HG03520 (cell line): ENCODE measurements around the gene EIF4G3.
"Not testable (repeated sequence)": the region's sequence is repeated elsewhere in the genome, so short reads cannot be mapped to it uniquely, and the experiment has no call there.

Experiments used
- ATAC-seq: cut with Tn5 transposase; IDR thresholded peaks from one replicate; pipeline ENCODE4 v1.9.1; 2021; ENCODE audit warnings: mild to moderate bottlenecking, moderate library complexity; ENCODE audit not compliant: unreplicated experiment

EIF4G3 gene

DNA sequence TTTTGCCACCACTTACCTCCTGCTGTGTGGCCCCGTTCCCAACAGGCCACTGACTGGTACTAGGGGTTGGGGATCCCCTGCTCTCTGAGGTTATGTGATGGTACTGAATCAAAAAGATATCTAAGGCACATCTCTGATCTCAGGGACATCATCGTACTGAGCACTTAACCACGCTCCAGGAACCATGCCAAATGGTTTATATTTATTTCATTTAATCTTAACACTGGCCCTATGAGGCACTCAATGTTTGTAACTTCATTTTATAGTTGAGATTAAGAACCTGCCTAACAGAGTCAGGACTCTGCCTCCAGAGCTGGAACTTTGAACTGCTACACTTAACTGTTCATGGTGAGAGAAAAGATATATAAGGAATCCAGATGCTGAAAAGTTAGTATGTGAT is 291.6 kb downstream of the EIF4G3 start:
- no peak for ATAC-seq

DNA sequence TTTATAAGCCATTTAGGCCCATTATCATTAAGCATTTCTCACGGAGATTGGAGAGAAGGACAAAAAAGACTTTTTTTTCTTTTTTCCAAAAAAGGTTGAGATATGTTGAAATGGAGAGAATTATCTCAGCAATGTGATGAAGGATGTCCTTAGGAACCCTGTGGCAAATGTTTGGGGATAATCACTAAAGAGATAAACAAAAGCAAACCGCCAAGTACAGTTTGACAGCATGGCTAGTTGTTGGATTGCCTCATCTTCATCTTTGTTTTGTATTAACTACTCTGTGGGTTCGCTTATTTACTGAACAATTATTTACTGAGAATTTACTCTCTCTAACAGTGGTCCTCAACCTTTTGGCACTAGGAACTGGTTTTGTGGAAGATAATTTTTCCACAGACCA is 292.2 kb downstream of the EIF4G3 start:
- no peak for ATAC-seq

DNA sequence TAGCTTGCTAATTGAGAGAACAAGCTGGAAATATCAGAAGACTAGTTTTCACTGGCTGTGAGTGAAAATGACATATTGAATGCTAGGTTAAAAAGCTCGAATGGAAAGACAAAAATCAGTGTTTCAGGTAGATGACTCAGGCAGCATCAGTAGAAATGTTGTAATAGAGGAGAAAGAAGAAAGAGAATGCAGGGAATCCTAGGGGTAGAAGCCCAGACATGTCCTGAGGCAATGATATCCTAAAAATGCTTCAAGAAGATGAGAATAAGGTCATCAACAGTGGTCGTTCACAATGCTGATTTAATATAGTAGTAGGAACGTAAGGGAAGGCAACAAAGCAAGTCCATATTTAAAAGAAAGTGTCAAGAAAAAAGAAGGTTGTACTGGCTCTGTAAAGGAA is 292.9 kb downstream of the EIF4G3 start:
- ATAC-seq: no peak

DNA sequence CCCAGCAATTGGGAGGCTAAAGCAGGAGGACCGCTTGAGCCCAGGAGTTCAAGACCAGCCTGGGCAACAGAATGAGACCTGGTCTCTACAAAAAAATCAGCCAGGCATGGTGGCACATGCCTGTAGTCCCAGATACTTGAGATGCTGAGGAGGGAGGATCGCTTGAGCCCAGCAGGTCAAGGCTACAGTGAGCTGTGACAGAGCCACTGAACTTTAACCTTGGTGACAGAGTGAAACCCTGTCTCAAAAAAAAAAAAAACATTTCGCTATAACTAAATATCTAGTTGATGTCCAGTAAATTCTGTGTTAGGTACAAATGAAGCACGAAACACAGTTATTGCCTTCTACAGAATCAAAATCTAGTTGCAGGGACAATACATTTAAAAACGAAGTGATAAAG is 293.9 kb downstream of the EIF4G3 start:
- ATAC-seq: no peak

DNA sequence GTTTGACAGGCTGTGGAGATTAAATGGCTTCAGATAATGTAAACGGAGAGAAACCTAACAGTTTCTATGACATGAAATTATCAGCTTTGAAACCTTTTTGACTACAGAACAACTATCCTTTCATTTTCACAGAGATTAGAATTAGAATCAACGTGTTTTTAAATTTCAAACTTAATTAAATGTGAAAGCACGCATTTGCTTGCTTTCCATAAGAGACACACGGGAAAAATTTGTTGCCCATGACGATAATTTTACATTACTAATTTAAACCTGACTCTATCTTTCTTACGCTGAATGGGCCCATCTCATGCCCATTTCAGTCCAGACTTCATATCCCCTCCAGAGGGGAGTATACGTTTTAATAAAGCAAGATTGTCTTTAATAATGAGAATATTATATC is 297.9 kb downstream of the EIF4G3 start:
- ATAC-seq: no peak

DNA sequence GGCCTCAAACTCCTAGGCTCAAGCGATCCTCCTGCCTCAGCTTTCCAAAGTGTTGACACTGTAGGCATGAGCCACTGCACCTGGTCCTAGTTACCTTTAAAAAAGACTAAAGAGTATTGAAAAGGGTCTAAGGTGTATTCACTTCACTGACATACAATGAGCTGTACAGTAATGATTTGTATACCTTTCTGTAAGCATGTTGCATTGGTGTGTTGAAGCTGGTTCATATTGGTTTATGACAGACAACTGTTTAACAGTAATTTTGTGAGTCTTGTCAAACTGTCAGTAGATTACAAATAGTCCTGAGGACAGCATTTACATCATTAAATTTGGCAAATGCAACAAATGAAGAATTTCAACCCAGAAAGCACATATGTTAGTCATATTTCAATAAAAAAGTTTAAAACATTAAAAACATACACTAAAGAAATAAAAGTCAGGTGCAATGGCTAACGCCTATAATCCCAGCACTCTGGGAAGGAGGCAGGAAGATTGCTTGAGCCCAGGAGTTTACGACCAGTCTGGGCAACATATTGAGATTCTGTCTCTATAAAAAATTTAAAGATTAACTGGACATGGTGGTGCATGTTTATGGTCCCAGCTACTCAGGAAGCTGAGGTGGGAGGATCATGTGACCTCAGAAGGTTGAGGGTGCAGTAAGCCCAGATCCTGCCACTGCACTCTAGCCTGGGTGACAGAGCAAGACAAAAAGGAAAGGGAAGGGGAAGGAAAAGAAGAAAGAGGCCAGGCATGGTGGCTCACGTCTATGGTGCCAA is 301.3 kb downstream of the EIF4G3 start:
- no peak for ATAC-seq

DNA sequence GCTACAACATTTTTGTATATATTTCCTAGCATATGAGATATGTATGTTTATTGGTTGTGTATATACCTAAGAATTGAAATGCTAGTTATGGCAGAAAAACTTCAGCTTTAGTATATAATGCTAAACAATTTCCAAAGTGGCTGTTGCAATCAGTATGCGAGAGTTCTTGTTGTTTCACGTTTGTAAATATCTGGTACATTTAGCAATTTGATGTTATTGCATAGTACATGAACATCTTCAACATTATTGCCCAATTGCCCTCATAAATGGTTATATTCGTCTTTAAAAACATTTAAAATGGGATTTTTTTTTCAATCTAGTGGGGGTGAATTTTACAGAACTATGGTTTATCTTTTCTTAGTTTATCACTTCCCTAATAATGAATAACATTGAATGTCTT is 303.4 kb downstream of the EIF4G3 start:
- ATAC-seq: no peak

DNA sequence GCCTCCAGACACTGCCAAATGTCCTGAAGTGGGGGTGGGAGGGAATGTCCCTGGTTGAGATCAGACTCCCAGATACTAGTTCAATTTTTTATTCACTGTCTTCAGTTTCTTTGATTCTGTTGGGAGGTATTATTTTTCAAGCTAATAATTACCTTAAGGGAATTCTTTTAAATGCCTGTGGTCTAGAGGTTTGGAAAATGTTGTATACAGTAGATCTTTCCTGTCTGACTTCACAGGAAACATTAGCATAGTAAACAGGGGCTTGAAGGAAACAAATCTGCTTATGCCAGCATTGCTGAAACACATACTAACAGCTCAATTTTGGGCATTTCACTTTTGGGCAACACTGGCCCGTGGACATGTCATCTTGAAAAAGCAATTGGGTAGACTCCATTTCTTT is 305.3 kb downstream of the EIF4G3 start:
- ATAC-seq: no peak

DNA sequence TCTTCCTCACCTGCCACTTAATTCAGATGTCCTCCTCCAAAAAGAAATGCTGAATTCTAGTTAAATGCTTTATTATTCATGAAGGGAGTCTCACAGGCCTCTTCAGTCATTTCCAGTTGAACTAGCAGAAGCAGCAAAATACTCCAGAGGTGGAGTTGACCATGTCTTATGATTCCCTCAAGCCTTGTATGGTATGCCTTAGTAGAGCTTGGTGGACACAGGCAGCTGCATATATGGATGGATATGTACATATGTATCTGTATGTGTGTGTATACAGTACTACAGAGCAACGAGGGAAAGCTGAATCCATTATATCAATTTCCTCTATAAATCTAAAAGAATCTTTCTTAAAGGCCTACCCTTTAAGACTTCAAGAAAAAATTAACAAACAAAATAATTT is 306.0 kb downstream of the EIF4G3 start:
- no peak for ATAC-seq

DNA sequence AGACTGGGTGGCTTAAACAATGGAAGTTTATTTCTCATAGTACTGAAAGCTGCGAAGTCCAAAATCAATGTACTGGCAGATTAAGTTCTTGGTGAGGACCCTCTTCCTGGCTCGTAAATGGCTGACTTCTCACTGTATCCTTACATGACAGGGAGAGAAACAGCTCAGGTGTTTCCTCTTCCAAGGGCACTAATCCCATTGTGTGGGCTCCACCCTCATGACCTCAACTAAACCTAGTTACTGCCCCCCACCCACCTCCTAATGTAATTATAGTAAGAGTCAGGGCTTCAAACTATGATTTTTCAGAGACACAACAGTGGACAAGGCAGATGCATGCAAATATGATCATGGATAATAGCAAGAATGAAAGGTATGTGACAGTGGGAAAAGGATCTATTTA is 308.4 kb downstream of the EIF4G3 start:
- no peak for ATAC-seq

DNA sequence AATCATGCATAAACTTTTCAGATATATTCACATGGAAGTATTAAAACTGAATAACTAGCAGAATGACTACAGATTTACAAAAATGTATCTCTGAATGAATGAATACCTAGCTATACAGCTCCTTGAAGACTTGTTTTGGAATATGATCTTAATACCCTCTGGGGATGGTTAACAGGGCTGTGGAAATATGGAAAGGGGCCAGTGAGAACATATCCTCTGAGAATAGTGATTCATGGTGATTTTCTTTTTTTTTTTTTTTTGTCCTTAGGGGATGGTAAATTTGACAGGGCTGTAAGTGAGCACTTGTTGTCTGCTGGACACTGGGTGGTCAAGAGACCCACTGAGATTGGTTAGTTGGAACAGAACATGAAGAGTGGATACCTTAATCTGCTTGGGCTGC is 308.9 kb downstream of the EIF4G3 start:
- no peak for ATAC-seq

DNA sequence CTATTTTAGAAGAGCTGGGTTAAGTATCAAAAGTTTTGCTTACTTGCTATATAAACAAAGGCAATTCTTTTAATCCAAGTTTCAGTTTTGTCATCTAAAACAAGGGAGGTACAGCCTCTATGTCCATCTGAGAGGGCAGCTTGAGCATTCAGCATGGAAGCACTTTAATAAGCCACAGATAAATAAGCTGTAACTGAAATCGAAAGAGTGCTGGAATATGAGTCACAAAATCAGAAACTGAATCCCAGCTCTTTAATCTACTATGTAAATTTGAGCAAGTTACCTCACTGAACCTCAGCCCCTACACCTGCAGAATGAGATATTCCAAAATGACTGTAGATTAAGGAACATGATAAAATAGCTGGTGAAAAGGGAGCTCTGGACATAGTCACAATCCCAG is 309.6 kb downstream of the EIF4G3 start:
- ATAC-seq: no peak

DNA sequence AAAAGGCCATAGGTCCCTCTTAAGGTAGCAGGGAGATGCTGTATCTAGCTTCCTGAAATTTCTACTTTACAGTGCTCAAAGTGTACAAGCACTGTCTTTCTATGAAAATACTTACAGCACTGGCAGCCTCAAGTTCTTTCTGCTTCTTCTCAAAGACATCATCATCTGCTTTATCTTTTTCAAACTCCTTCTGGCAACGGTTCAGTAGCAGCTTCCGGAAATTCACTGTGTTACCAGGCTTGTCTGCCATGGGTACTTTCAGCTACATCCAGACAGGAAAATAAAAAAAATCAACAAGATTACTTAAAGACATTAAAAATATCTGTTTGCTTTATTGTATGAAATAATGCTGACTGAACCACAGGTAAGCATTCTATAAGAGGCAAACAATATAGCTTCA is 311.7 kb downstream of the EIF4G3 start:
- no peak for ATAC-seq

DNA sequence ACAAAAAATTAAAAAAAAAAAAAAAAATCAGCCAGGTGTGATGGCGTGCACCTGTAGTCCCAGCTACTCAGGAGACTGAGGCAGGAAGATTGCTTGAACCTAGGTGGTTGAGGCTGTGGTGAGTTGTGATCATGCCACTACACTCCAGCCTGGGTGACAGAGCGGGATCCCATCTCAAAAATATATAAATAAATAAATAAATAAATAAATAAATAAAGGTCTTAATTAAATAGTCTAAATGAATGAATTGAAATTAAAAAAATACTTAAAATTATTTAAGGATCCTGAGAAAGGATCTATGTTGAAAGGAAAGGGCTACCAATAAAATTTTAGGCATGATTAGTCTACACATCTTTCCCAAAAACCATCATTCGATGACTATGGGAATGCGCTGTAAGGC is 322.2 kb downstream of the EIF4G3 start:
- no peak for ATAC-seq

DNA sequence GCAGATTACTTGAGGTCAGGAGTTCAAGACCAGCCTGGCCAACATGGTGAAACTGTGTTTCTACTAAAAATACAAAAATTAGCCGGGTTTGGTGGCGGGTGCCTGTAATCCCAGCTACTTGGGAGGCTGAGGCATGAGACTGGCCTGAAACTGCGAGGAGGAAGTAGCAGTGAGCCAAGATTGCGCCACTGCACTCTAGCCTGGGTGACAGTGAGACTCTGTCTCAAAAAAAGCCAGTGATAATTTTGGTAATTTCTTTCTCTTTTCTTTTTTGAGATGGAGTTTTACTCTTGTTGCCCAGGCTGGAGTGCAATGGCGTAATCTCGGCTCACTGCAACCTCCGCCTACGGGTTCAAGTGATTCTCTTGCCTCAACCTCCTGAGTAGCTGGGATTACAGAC is 324.9 kb downstream of the EIF4G3 start:
- not testable (repeated sequence) for ATAC-seq

DNA sequence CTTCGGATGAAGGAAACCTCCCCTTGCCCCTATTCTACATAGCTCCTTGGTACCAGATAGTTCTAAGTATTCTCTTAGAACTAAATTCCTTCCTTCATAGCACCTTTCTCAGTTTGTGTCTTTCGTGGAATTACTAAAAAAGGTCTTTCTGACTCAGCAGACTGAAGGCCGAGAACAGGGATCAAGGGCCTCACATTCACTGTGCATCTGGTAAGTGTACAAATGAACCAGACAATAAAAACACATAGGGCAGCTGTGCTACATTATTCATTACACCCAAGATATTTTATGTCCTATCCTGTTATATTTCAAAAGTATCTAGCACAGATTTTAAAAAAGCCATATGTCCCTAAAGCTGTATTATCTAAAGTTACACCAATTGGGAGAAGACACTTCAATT is 326.7 kb downstream of the EIF4G3 start:
- ATAC-seq: no peak

DNA sequence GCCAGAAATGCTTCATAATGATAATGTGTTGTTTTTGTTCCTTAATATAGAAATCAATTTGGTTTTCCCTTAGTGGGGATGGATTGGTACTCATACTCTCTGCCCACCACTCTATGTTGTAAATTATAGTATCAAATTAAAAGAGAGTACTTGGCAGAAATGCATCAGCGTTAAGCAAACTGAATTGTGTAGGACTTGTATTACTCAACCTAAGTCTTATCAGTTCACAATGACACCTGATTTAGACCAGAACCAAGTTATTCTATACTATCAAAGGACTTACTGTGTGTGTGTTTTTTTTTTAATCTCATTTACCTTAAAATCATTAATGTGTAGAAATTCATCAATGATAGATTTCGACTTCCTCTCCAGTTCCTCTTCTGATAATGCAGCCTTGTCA is 327.6 kb downstream of the EIF4G3 start:
- no peak for ATAC-seq

DNA sequence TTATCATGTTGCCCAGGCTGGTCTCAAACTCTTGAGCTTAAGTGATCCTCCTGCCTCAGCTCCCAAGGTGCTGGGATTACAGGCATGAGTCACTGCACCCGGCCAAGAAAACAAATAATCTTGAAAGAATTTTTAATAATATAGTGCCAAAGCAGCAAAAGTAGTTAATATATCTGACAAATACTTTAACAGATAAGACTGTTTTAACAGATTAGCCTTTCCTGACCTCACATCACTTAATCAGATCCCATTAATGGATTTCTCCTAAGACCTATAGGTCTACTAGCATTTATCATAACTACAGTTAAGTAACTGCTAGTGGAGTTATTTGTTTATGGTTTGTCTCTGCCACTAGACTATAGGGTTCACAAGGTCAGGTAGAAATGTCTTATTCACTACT is 328.5 kb downstream of the EIF4G3 start:
- ATAC-seq: no peak

DNA sequence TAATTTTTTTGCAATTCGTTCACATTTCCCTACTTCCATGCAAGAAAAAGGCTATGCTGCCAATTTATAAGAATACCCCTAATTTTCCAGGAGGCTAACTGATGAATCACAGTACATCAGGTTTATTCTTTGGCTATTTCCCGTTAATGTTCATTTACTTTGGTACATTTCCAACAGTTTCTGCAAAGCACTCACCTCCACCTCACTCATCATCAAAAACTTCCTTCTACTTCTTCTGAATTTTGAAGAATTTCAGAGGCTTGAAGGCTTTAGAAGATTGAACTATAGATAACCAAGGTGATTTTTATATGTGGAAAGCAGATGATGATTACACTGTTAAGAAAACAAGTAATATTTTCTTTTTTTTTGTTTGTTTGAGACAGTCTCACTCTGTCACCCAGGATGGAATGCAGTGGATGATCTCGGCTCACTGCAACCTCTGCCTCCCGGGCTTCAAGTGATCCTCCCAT is 329.1 kb downstream of the EIF4G3 start:
- ATAC-seq: no peak

DNA sequence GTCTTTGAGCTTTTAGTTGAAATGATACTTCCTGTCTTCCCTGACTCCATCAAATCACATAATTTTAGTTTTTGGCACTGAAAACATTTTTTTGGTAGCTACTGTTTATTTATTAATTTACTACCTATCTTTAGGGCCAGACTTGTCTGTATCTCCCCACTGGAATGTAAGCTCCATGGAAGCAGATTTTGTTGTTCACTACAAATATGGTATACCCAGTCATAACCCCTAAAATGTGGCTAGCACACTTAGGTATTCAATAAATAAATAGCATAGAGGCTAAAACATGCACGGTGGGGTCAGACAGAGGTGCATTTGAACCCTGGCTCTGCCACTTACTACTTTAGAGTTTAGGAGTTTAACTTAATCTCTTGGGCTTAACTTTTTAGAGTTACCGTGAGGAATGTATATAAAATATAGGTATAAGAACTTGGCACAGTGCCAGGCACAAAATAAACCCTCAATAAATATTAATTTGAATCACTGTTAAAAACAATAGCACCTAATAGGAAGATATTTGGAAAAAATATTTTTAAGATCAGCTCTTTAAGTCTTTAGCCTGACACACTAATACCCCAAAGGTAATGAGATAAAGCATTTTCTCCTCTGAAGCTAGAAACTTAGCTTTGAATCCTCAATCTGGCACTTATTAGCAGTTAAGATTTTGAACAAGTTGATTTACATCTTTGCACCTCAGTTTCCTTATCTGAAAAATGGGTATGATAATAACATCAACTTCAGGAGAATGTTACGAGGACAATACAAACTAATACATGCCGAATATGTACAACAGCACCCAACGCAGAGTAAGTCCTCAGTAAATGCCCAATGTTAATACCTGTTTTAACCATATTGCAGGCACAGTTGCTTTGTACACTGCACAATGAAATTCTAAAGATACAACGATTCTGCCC is 330.0 kb downstream of the EIF4G3 start:
- no peak for ATAC-seq

DNA sequence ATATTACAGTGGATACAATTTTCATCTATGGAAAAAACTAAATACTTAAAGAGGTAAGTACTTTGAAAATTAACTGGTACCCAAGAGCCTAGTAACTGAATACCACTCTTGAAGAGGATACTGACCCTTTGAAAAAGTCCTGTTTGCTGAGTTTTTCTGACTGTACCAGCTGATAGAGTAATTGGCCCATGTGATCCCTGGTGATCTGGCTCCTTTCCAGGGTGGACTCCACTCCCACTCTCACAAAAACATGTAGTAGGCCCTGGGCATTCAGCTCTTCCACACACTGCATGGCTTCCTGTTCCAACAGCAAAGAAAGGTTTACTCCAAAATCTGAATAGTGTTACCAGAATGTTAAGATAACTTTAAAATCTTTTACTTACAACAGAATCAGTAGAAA is 336.0 kb downstream of the EIF4G3 start:
- no peak for ATAC-seq

DNA sequence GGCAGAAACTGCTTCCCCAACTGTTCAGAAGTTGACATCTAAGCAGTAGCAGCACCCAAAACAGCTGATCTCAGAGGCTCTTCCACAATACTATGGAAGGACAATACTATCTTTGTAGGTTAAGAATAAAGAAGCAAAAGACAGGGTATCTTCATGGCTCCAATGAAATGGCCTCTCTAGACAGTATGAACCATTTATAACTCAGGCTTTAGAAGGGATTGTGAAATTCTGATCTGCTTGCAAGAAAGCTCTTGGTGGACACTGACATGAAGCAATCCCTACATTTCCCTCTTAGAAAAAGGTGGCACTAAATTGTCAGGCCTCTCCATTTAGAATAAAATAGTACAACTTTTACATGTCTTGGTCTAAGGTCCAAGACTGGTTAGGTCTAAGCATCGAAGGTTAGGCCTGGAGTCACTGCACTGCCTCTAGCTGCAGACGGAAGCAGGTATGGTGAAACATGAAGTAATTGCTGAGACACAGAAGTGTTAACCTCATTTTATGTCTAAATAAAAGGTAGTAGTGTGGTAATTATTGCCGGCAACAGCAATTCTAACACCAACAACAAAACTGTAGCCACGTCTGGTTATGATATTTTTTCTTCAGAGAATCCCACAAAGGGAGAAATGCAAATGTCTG is 339.0 kb downstream of the EIF4G3 start:
- ATAC-seq: no peak
